ENCODE measurements around the gene WASF2. TPM values are rescaled to one million over a fixed set of nuclear protein-coding genes. Genes with fewer than 3 reads are reported as not detected.
"Not testable (repeated sequence)": the region's sequence is repeated elsewhere in the genome, so short reads cannot be mapped to it uniquely, and the experiment has no call there.

WASF2 gene
- total RNA-seq, 1 donor from 2014 or later, result 51.2 TPM

DNA sequence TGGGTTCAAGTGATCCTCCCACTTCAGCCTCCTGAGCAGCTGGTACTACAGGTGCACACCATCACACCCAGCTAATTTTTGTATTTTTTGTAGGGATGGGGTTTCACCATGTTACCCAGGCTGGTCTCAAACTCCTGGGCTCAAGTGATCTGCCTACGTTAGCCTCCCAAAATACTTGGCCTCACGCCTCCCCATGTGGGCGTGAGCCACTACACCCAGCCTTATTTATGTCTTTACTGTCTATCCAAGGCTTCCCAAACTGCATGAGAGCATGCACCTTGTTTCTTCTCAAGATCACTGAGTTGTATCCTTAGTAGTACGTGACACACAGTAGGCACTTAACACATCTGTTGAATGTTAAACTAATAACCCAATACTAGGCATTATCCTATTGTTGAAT, 14.2 kb downstream of the WASF2 start:
- no peak overlapping the region for H3K4me3 ChIP-seq
- H3K9me3 ChIP-seq (replicated peaks), result no peaks in the 10 kb centered on the region
- H3K36me3 ChIP-seq, result peaks cover 3% of the 10 kb centered on the region
- peaks cover 77% of the 10 kb centered on the region for H3K4me1 ChIP-seq
- DNase-seq, result no peak
- TF ChIP-seq CTCF (IDR thresholded peaks at IDR 0.05; ENCODE audit: borderline replicate concordance), result no peak
- H3K27me3 ChIP-seq (ENCODE audit: low read depth), result no peaks in the 10 kb centered on the region
- H3K27ac ChIP-seq (replicated peaks), result peak overlapping the region; percentile 36
- intact Hi-C loops (cut with micrococcal nuclease), result no loop called here

DNA sequence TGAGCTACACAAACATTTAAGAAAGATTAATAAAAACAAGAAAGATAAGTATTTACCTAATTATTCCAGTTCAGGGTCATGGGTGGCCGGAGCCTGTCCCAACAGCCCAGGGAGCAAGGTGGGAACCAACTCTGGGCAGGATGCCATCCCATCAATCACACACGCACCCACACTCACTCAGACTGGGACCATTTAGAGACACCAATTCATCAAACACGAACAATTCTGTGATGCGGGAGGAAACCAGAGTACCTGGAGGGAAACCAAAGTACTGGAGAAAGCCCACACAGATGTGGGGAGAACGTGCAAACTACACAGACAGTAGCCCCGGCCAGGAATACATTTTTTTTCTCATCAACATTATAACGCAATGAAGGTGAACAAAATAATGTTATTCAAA, 16.2 kb downstream of the WASF2 start:
- H3K27ac ChIP-seq (replicated peaks), result peak overlapping the region; percentile 34
- H3K27me3 ChIP-seq (ENCODE audit: low read depth), result no peaks in the 10 kb centered on the region
- no peaks in the 10 kb centered on the region for H3K9me3 ChIP-seq (replicated peaks)
- intact Hi-C loops (cut with micrococcal nuclease), result no loop called here
- H3K4me3 ChIP-seq, result peak overlapping the region; percentile 14
- DNase-seq, result no peak
- peaks cover 83% of the 10 kb centered on the region for H3K4me1 ChIP-seq
- TF ChIP-seq CTCF (IDR thresholded peaks at IDR 0.05; ENCODE audit: borderline replicate concordance), result no peak
- H3K36me3 ChIP-seq, result peaks cover 6% of the 10 kb centered on the region

DNA sequence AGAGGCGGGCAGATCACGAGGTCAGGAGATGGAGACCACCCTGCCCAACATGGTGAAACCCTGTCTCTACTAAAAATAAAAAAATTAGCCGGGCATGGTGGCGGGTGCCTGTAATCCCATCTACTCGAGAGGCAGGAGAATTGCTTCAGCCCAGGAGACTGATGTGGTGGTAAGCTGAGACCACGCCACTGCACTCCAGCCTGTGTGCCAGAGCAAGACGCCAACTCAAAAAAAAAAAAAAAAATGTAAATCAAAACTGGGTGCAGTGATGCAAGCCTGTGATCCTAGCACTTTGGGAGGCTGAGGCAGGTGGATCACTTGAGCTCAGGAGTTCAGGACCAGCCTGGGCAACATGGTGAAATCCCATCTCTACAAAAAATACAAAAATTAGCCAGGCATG, 17.9 kb downstream of the WASF2 start:
- H3K27ac ChIP-seq (replicated peaks), result not testable (repeated sequence)

GRCh38 chr1:27471477-27471876, 18.5 kb downstream of the WASF2 start:
- Histone ChIP-seq H3K4me3 (no peak overlapping the region), H3K9me3 (replicated peaks) (no peaks in the 10 kb centered on the region), H3K4me1 (peaks cover 96% of the 10 kb centered on the region), H3K27ac (replicated peaks) (no peak overlapping the region), H3K27me3 (ENCODE audit: low read depth) (no peaks in the 10 kb centered on the region), H3K36me3 (peaks cover 5% of the 10 kb centered on the region)
- DNase-seq, result no peak
- intact Hi-C loops (cut with micrococcal nuclease), result no loop called here
- no peak for TF ChIP-seq CTCF (IDR thresholded peaks at IDR 0.05; ENCODE audit: borderline replicate concordance)

More for the DNA sequence above, 17.9 kb downstream of the WASF2 start:
- H3K9me3 ChIP-seq (replicated peaks); H3K27me3 ChIP-seq (ENCODE audit: low read depth); H3K36me3 ChIP-seq; DNase-seq; H3K4me3 ChIP-seq; intact Hi-C loops (cut with micrococcal nuclease): not testable (repeated sequence)
- H3K4me1 ChIP-seq, result peaks cover 96% of the 10 kb centered on the region

DNA sequence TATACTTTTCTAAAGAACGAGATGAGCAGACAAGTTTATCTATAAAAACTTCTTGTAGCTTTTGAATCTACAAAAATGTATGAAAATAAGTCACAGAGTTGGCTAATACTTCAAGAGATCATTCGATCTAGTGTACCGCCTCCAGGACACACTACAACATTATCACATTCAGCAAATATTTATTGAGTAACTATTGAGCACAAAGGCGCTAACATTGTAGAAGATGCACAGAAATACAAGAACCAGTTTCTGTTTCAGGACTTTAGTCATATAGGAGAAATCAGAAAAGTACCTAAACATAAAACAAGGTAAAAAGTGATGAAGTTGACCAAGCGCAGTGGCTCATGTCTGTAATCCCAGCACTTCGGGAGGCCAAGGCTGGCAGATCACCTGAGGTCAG, 20.6 kb downstream of the WASF2 start:
- no peak for TF ChIP-seq CTCF (IDR thresholded peaks at IDR 0.05; ENCODE audit: borderline replicate concordance)
- DNase-seq, result no peak
- Histone ChIP-seq H3K36me3 (peaks cover 12% of the 10 kb centered on the region), H3K27me3 (ENCODE audit: low read depth) (no peaks in the 10 kb centered on the region), H3K4me1 (peaks cover 95% of the 10 kb centered on the region), H3K4me3 (no peak overlapping the region), H3K27ac (replicated peaks) (no peak overlapping the region), H3K9me3 (replicated peaks) (no peaks in the 10 kb centered on the region)
- intact Hi-C loops (cut with micrococcal nuclease), result no loop called here

- H3K36me3 ChIP-seq, result peaks cover 12% of the 10 kb centered on the region
- intact Hi-C loops (cut with micrococcal nuclease); H3K27ac ChIP-seq (replicated peaks); H3K9me3 ChIP-seq (replicated peaks); H3K4me3 ChIP-seq; H3K27me3 ChIP-seq (ENCODE audit: low read depth); DNase-seq: not testable (repeated sequence)
- H3K4me1 ChIP-seq, result peaks cover 95% of the 10 kb centered on the region
These were observed 21.6 kb downstream of the WASF2 start for GRCh38 chr1:27468378-27468777.
